NB4 (cell line): ENCODE data around the gene DYSF.

Source experiments
- CTCF ChIP-seq: IDR thresholded peaks from one replicate; pipeline ENCODE4 v1.5.1; 2012; ENCODE audit warnings: low read depth, low read length
- MAX ChIP-seq: IDR thresholded peaks from 2 replicates; pipeline ENCODE4 v1.6.1; 2011; ENCODE audit warnings: low read depth, low read length
- MYC ChIP-seq: IDR thresholded peaks from 2 replicates; pipeline ENCODE4 v1.6.1; 2011; ENCODE audit warnings: low read depth, low read length
- POLR2A ChIP-seq: IDR thresholded peaks from 2 replicates; pipeline ENCODE4 v1.6.1; 2011; ENCODE audit warnings: mild to moderate bottlenecking; ENCODE audit not compliant: insufficient read length; ENCODE audit errors: extremely low read depth

- TF ChIP-seq POLR2A (no peak), CTCF (no peak), MAX (no peak), MYC (no peak)
These were observed 186.4 kb downstream of the DYSF start for GRCh38 chr2:71639735-71640134.
